ENCODE results near the gene WDR81. TPM values are rescaled to one million over a fixed set of nuclear protein-coding genes. Genes with fewer than 3 reads are reported as not detected.

Gene WDR81
- polyA plus RNA-seq, 1 donor (not counting 4 experiments of a cell fraction or from before 2014, with no cell fraction given) = 4.2 TPM

- FAIRE-seq = no peak
- Histone ChIP-seq H3K27me3 (ENCODE audit: control insufficient read depth, extremely low read depth, insufficient read depth, low read length) (no peaks in the 10 kb centered on the region), H3K4me2 (ENCODE audit: control insufficient read depth, extremely low read depth, insufficient read depth, low read depth, low read length) (no peak overlapping the region), H3K27ac (ENCODE audit: control insufficient read depth, insufficient read depth, low read length) (no peak overlapping the region), H3K9me1 (ENCODE audit: control insufficient read depth, extremely low read depth, insufficient read depth, low read length) (no peaks in the 10 kb centered on the region), H3K4me3 (ENCODE audit: control insufficient read depth in 2 of 3, extremely low read depth in 1 of 3, insufficient read depth in 2 of 3, low read depth in 1 of 3, low read length in 3 of 3) (no peak overlapping the region), H2AFZ (ENCODE audit: control insufficient read depth, low read length) (no peak overlapping the region), H3K9me3 (ENCODE audit: control insufficient read depth, low read depth, low read length) (no peaks in the 10 kb centered on the region), H3K4me1 (ENCODE audit: control insufficient read depth, extremely low read depth, insufficient read depth, low read length) (peaks cover 17% of the 10 kb centered on the region), H3K9ac (ENCODE audit: control insufficient read depth, extremely low read depth, insufficient read depth, low read length) (no peak overlapping the region), H3K79me2 (ENCODE audit: control insufficient read depth, insufficient read depth, low read length) (peaks cover 13% of the 10 kb centered on the region), H3K36me3 (ENCODE audit: control insufficient read depth in 2 of 2, extremely low read depth in 1 of 2, insufficient read depth in 2 of 2, low read length in 2 of 2) (peaks cover 5 to 9% of the 10 kb centered on the region in 2 experiments), H4K20me1 (ENCODE audit: control insufficient read depth, extremely low read depth, insufficient read depth, low read length) (no peaks in the 10 kb centered on the region)
- TF ChIP-seq EZH2 (IDR thresholded peaks at IDR 0.05; ENCODE audit: low read length) (no peak), CTCF (optimal IDR thresholded peaks at IDR 0.05 in 1 of 3, IDR thresholded peaks at IDR 0.05 in 1 of 3, conservative IDR thresholded peaks at IDR 0.05 in 1 of 3; ENCODE audit: extremely low read depth in 1 of 3, insufficient read depth in 2 of 3, low read length in 3 of 3) (no peak)
- dilution Hi-C loops (cut with MboI; ENCODE audit: extremely low pct_ligation_motif_present, low sequenced_read_pairs) = no loop called here
- DNase-seq (ENCODE audit: low read depth, low spot score) = no peak
These were observed 2.2 kb downstream of the WDR81 start for GRCh38 chr17:1726626-1727257.

GRCh38 chr17:1727258-1727789 lies 2.8 kb downstream of the WDR81 start:
- no peaks in the 10 kb centered on the region for H3K9me1 ChIP-seq (ENCODE audit: control insufficient read depth, extremely low read depth, insufficient read depth, low read length)
- H3K9ac ChIP-seq (ENCODE audit: control insufficient read depth, extremely low read depth, insufficient read depth, low read length) = no peak overlapping the region
- no peak for FAIRE-seq
- H3K36me3 ChIP-seq (ENCODE audit: control insufficient read depth in 2 of 2, extremely low read depth in 1 of 2, insufficient read depth in 2 of 2, low read length in 2 of 2) = peaks cover 5 to 9% of the 10 kb centered on the region in 2 experiments
- H3K4me2 ChIP-seq (ENCODE audit: control insufficient read depth, extremely low read depth, insufficient read depth, low read depth, low read length) = no peak overlapping the region
- peaks cover 17% of the 10 kb centered on the region for H3K4me1 ChIP-seq (ENCODE audit: control insufficient read depth, extremely low read depth, insufficient read depth, low read length)
- no peaks in the 10 kb centered on the region for H3K9me3 ChIP-seq (ENCODE audit: control insufficient read depth, low read depth, low read length)
- dilution Hi-C loops (cut with MboI; ENCODE audit: extremely low pct_ligation_motif_present, low sequenced_read_pairs) = no loop called here
- no peak overlapping the region for H3K4me3 ChIP-seq (ENCODE audit: control insufficient read depth in 2 of 3, extremely low read depth in 1 of 3, insufficient read depth in 2 of 3, low read depth in 1 of 3, low read length in 3 of 3)
- H2AFZ ChIP-seq (ENCODE audit: control insufficient read depth, low read length) = no peak overlapping the region
- no peak for DNase-seq (ENCODE audit: low read depth, low spot score)
- no peaks in the 10 kb centered on the region for H4K20me1 ChIP-seq (ENCODE audit: control insufficient read depth, extremely low read depth, insufficient read depth, low read length)
- H3K27ac ChIP-seq (ENCODE audit: control insufficient read depth, insufficient read depth, low read length) = no peak overlapping the region
- H3K27me3 ChIP-seq (ENCODE audit: control insufficient read depth, extremely low read depth, insufficient read depth, low read length) = no peaks in the 10 kb centered on the region
- TF ChIP-seq CTCF (optimal IDR thresholded peaks at IDR 0.05 in 1 of 3, IDR thresholded peaks at IDR 0.05 in 1 of 3, conservative IDR thresholded peaks at IDR 0.05 in 1 of 3; ENCODE audit: extremely low read depth in 1 of 3, insufficient read depth in 2 of 3, low read length in 3 of 3) (no peak), EZH2 (IDR thresholded peaks at IDR 0.05; ENCODE audit: low read length) (no peak)
- H3K79me2 ChIP-seq (ENCODE audit: control insufficient read depth, insufficient read depth, low read length) = peaks cover 13% of the 10 kb centered on the region
